NCI-H187 treated with DMSO at 0.1 percent for 48 hours (cell line): ENCODE data around the gene OBSL1.
A peak's percentile ranks its signal among the peaks of the same experiment; 100 is the strongest.

Experiments
- DNase-seq: peaks from one replicate; lab custom pipeline; 2025; lab: John Stamatoyannopoulos, UW

OBSL1 gene

GRCh38 chr2:219549619-219550018 lies 21.7 kb downstream of the OBSL1 start:
- no peak for DNase-seq

DNA sequence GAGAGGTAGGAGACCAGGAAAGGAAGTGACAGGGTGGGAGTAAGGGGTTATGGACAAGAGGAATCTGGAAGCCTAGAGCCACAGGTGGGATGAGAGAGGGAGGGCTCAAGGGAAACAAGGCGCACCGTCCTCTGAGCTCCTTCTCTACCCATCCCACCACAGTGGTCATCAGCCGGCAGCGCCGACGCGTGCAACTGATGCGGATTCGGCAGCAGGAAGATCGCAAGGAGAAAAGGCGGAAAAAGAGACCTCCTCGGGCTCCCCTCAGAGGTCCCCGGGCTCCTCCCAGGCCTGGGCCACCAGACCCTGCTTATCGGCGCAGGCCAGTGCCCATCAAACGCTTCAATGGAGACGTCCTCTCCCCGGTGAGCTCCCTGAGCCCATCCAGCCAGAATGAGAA lies 22.3 kb downstream of the OBSL1 start:
- no peak for DNase-seq

DNA sequence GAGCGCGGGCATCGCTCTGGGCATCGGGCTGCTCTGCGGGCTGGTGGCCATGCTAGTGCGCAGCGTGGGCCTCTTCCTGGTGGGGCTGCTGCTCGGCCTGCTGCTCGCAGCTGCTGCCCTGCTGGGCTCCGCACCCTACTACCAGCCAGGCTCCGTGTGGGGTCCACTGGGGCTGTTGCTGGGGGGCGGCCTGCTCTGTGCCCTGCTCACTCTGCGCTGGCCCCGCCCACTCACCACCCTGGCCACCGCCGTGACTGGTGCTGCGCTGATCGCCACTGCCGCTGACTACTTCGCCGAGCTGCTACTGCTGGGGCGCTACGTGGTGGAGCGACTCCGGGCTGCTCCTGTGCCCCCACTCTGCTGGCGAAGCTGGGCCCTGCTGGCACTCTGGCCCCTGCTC lies 23.7 kb downstream of the OBSL1 start:
- DNase-seq: no peak

GRCh38 chr2:219545943-219546352 lies 25.4 kb downstream of the OBSL1 start:
- DNase-seq: no peak

- DNase-seq: no peak
These were observed 25.9 kb downstream of the OBSL1 start for GRCh38 chr2:219545295-219545942.

DNA sequence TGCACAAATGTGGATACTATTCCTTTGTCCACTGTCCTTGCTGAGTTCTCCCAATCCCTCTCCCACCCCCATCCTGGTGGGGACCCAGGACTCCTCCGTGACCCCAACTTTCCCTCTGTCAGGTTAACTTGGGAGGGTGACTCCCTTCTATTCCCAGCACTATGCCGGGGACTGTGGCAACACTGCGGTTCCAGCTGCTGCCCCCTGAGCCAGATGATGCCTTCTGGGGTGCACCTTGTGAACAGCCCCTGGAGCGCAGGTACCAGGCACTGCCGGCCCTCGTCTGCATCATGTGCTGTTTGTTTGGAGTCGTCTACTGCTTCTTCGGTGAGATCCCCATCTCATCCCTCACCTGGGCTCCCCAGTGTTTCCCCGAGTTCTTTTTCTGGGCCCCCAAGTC lies 26.8 kb downstream of the OBSL1 start:
- DNase-seq: no peak

GRCh38 chr2:219543596-219544358 lies 27.6 kb downstream of the OBSL1 start, which contains the start of the genes CHPF and TMEM198:
Gene CHPF (minus strand): TSS chr2:219543809. CDS start chr2:219543538, 271 bp downstream.
Gene TMEM198 (plus strand): TSS chr2:219544028. CDS start chr2:219544728, 700 bp downstream.
- peak; percentile 53 for DNase-seq

DNA sequence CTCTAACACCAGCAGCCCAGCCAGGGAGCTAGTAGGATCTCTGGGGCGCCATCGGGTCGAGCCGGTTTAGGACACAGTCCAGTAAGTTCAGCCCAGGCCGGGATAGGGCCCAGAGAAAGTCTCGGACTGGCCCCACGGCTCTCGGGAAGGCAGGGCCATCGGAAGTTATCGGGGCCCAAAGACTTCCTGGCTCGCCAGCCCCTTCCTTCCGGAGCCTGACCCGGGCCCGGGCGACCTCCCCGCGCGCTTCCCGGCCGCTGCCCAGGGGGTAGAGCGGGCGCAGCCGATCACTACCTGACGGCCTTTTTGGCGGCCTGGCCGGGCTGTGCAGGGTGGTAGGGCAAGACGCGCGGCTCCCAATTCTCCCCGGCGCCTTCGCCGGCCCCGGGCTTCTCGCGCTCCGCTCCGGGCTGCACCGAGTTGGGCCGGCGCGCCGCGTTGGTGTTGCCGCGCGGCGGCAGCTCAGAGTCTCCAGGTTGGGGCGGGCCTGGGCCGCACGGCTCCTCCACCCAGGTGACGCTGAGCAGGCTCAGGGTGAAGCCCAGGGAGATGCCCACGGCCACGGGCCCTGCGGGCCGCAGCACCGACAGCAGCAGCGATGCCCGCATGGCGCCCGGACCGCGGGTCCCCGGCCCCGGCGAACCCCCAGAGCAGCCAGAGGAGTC lies 28.3 kb downstream of the OBSL1 start:
- DNase-seq: no peak

GRCh38 chr2:219541611-219542180 lies 29.6 kb downstream of the OBSL1 start:
- DNase-seq: no peak

- no peak for DNase-seq
These were observed 30.4 kb downstream of the OBSL1 start for GRCh38 chr2:219540784-219541504.

GRCh38 chr2:219539926-219540678 lies 31.2 kb downstream of the OBSL1 start:
- no peak for DNase-seq

GRCh38 chr2:219538956-219539788 lies 32.2 kb downstream of the OBSL1 start:
- no peak for DNase-seq

- no peak for DNase-seq
These were observed 32.8 kb downstream of the OBSL1 start for GRCh38 chr2:219538504-219538951.

DNA sequence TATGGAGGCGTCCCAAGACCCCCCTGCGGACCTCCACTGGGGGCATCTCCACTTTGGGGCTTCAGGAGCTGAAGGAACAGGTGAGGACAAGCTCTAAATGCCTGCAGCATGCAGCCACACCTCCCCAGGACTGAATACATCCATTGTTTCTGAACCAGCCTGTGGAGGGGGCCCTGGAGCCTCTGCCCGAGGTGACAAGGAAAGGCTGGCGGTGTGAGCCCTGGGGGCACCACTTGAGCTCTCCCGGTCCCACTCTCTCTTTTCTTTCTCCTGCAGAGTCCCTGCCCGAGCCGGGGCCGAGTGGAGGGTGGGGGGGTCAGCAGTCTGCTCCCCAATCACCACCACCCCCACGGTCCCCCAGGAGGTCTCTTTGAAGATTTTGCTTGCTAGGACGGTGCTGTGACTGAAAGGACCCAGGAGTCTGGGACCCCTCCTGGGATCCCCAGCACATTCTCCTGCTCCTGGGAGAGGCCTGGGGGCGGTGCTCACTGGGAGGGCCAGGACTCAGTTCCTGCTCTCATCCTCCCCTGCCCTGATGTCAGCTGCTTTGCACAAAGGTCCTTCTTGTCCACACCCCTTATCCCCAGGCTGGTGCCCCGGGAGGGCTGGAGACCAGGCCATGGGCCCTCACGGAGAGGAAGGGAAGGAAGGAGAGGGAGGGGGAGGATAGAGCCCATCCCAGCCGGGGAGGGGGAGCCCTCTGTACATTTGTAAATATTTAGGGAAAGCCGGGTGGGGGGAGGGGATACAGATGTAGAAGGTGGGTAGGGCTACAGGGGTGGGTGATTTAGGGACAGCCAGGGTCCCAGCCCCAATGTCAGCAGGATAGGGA lies 33.5 kb downstream of the OBSL1 start:
- DNase-seq: no peak

DNA sequence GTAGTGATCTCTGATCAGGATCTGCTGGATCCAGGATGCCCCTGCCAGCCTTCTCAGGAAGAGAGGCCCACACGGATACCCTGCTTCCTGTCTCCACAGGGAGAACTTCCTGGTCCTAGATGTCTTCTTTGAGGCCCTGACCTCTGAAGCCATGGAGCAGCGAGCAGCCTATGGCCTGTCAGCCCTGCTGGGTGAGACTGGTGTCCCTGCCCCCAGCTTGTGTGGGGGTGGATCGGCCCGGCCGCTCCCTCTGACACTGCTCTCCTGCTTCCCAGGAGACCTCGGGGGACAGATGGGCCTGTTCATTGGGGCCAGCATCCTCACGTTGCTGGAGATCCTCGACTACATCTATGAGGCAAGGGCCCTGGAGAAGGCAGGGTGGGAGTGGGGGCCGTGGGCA lies 34.4 kb downstream of the OBSL1 start:
- no peak for DNase-seq

- no peak for DNase-seq
These were observed 34.9 kb downstream of the OBSL1 start for GRCh38 chr2:219536425-219536824.

GRCh38 chr2:219533930-219534661 lies 37.2 kb downstream of the OBSL1 start:
- no peak for DNase-seq

- DNase-seq: no peak
These were observed 39.0 kb downstream of the OBSL1 start for GRCh38 chr2:219532378-219532649.
